ENCODE results near the gene SERINC4.

GRCh38 chr15:43799945-43800285 is at the start of gene SERINC4:
- TF ChIP-seq MXI1 (IDR thresholded peaks at IDR 0.05; ENCODE audit: borderline replicate concordance, low read depth, low read length) (no peak), CTCF (conservative IDR thresholded peaks at IDR 0.05; ENCODE audit: low read depth, low read length) (no peak), RAD21 (IDR thresholded peaks at IDR 0.05; ENCODE audit: low read length) (no peak), POLR2A (IDR thresholded peaks at IDR 0.05; ENCODE audit: low read depth, low read length) (no peak), NFE2L2 (IDR thresholded peaks at IDR 0.05; ENCODE audit: low read depth, low read length) (no peak), MAZ (IDR thresholded peaks at IDR 0.05; ENCODE audit: borderline replicate concordance, low read depth, low read length) (no peak), USF2 (IDR thresholded peaks at IDR 0.05; ENCODE audit: low read depth, low read length) (no peak), RFX5 (IDR thresholded peaks at IDR 0.05; ENCODE audit: low read depth, low read length) (no peak), ELK1 (IDR thresholded peaks at IDR 0.05; ENCODE audit: borderline replicate concordance, low read depth, low read length) (no peak), CEBPB (IDR thresholded peaks at IDR 0.05; ENCODE audit: low read depth, low read length) (no peak), RCOR1 (IDR thresholded peaks at IDR 0.05; ENCODE audit: insufficient replicate concordance, low read length) (no peak)

Data from IMR-90 (cell line).